Keratinocyte (primary cell): ENCODE data around the gene GPATCH1. TPM values are rescaled to one million over a fixed set of nuclear protein-coding genes. Genes with fewer than 3 reads are reported as not detected.

Experiments used
- DNase-seq: peaks from one replicate; pipeline ENCODE4 v3.0.0-alpha.2; 2011; ENCODE audit warnings: low read depth, missing footprints, low spot score
- FAIRE-seq: peaks from 2 replicates; lab custom pipeline; 2011; peaks lifted over from hg19 to GRCh38; lab: Jason Lieb, UNC
- H2AFZ ChIP-seq: 2 replicates; pipeline ENCODE4 v1.6.0; 2012; ENCODE audit warnings: low read length, control low read depth, inconsistent platforms; ENCODE audit not compliant: control insufficient read depth
- H3K27ac ChIP-seq: 2 replicates; pipeline ENCODE4 v1.5.1; 2011; ENCODE audit warnings: low read length; ENCODE audit not compliant: control insufficient read depth, insufficient read depth
- H3K27me3 ChIP-seq: 3 replicates; pipeline ENCODE4 v1.6.0; 2011; ENCODE audit warnings: low read length; ENCODE audit not compliant: control insufficient read depth, insufficient read depth; ENCODE audit errors: extremely low read depth
- H3K36me3 ChIP-seq, 2 experiments: 2 replicates in 1 of 2; 3 replicates in 1 of 2; pipeline ENCODE4 v1.5.1; 2011; ENCODE audit warnings: low read length in 2 of 2, mild to moderate bottlenecking in 1 of 2; ENCODE audit not compliant: control insufficient read depth in 2 of 2, insufficient read depth in 2 of 2; ENCODE audit errors: extremely low read depth in 1 of 2
- H3K4me1 ChIP-seq: 3 replicates; pipeline ENCODE4 v1.5.1; 2011; ENCODE audit warnings: low read length; ENCODE audit not compliant: control insufficient read depth, insufficient read depth; ENCODE audit errors: extremely low read depth
- H3K4me2 ChIP-seq: 3 replicates; pipeline ENCODE4 v1.6.0; 2011; ENCODE audit warnings: low read depth, low read length; ENCODE audit not compliant: control insufficient read depth, insufficient read depth; ENCODE audit errors: extremely low read depth
- H3K4me3 ChIP-seq, 3 experiments: fragments of 200-600 bp in 1 of 3; sonication (generic) in 1 of 3; 2 replicates in 2 of 3; 3 replicates in 1 of 3; pipeline ENCODE4 v1.5.1; 2011 to 2016; ENCODE audit warnings: low read length in 3 of 3, mild to moderate bottlenecking in 3 of 3, control low read depth in 2 of 3, inconsistent platforms in 1 of 3, low read depth in 1 of 3, mixed read lengths in 1 of 3, mixed run types in 1 of 3, moderate library complexity in 1 of 3; ENCODE audit not compliant: control insufficient read depth in 2 of 3, insufficient read depth in 2 of 3; ENCODE audit errors: extremely low read depth in 1 of 3
- H3K79me2 ChIP-seq: 2 replicates; pipeline ENCODE4 v1.6.0; 2012; ENCODE audit warnings: low read length; ENCODE audit not compliant: control insufficient read depth, insufficient read depth
- H3K9ac ChIP-seq: 3 replicates; pipeline ENCODE4 v1.6.0; 2011; ENCODE audit warnings: low read length; ENCODE audit not compliant: control insufficient read depth, insufficient read depth; ENCODE audit errors: extremely low read depth
- H3K9me1 ChIP-seq: 3 replicates; pipeline ENCODE4 v1.6.0; 2011; ENCODE audit warnings: low read length; ENCODE audit not compliant: control insufficient read depth, insufficient read depth; ENCODE audit errors: extremely low read depth
- H3K9me3 ChIP-seq: 2 replicates; pipeline ENCODE4 v1.5.1; 2012; ENCODE audit warnings: low read depth, low read length; ENCODE audit not compliant: control insufficient read depth
- H4K20me1 ChIP-seq: 3 replicates; pipeline ENCODE4 v1.6.0; 2011; ENCODE audit warnings: low read length; ENCODE audit not compliant: control insufficient read depth, insufficient read depth; ENCODE audit errors: extremely low read depth
- EZH2 ChIP-seq: IDR thresholded peaks from one replicate; pipeline ENCODE4 v1.6.1; 2012; ENCODE audit warnings: inconsistent platforms, mild to moderate bottlenecking, low read length, moderate library complexity
- dilution Hi-C: fragments of 300-500 bp; cut with MboI; formaldehyde crosslinking; loops from one replicate; pipeline ENCODE4 v1.7.0; 2020; ENCODE audit warnings: low sequenced_read_pairs; ENCODE audit not compliant: extremely low pct_ligation_motif_present
- polyA plus RNA-seq, 5 experiments: library from polyadenylated mRNA; depleted of rRNA in 3 of 5; stranded (reverse) in 3 of 5; stranded (forward) in 1 of 5; unstranded in 1 of 5; fragments of >200 nt; gene quantifications; 1 replicate in 1 of 5; 2 replicates in 3 of 5; 3 replicates in 1 of 5; pipeline versions ENCODE4 v1.2.1 to v1.2.3, GENCODE V29; 2011 to 2012; ENCODE audit warnings: missing spikeins in 2 of 5, low read depth in 1 of 5, low replicate concordance in 1 of 5
- TF ChIP-seq, protein P1 (sequence below), 3 experiments: IDR thresholded peaks in 1 of 3; conservative IDR thresholded peaks in 1 of 3; optimal IDR thresholded peaks in 1 of 3; 2 replicates in 2 of 3; 3 replicates in 1 of 3; pipeline versions ENCODE3 to v1.5.1; 2011; ENCODE audit warnings: low read length in 3 of 3, mild to moderate bottlenecking in 3 of 3, moderate library complexity in 2 of 3, control low read depth in 1 of 3, inconsistent platforms in 1 of 3; ENCODE audit not compliant: insufficient read depth in 2 of 3; ENCODE audit errors: extremely low read depth in 1 of 3

The GPATCH1 gene
- polyA plus RNA-seq, 1 donor (not counting 4 experiments of a cell fraction or from before 2014, with no cell fraction given), result 5.8 TPM

- Histone ChIP-seq H3K4me3 (no peak overlapping the region), H3K79me2 (no peaks in the 10 kb centered on the region), H3K36me3 (no peaks in the 10 kb centered on the region), H3K27ac (no peak overlapping the region), H3K4me2 (no peak overlapping the region), H3K9me3 (no peaks in the 10 kb centered on the region), H3K9ac (no peak overlapping the region), H4K20me1 (no peaks in the 10 kb centered on the region), H3K9me1 (no peaks in the 10 kb centered on the region), H2AFZ (no peak overlapping the region), H3K27me3 (no peaks in the 10 kb centered on the region), H3K4me1 (peaks cover 3% of the 10 kb centered on the region)
- TF ChIP-seq EZH2, result no peak
- TF ChIP-seq, protein P1, sequence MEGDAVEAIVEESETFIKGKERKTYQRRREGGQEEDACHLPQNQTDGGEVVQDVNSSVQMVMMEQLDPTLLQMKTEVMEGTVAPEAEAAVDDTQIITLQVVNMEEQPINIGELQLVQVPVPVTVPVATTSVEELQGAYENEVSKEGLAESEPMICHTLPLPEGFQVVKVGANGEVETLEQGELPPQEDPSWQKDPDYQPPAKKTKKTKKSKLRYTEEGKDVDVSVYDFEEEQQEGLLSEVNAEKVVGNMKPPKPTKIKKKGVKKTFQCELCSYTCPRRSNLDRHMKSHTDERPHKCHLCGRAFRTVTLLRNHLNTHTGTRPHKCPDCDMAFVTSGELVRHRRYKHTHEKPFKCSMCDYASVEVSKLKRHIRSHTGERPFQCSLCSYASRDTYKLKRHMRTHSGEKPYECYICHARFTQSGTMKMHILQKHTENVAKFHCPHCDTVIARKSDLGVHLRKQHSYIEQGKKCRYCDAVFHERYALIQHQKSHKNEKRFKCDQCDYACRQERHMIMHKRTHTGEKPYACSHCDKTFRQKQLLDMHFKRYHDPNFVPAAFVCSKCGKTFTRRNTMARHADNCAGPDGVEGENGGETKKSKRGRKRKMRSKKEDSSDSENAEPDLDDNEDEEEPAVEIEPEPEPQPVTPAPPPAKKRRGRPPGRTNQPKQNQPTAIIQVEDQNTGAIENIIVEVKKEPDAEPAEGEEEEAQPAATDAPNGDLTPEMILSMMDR (optimal IDR thresholded peaks at IDR 0.05 in 1 of 3, IDR thresholded peaks at IDR 0.05 in 1 of 3, conservative IDR thresholded peaks at IDR 0.05 in 1 of 3; ENCODE audit: extremely low read depth in 1 of 3, insufficient read depth in 2 of 3, low read length in 3 of 3), result no peak
- DNase-seq, result no peak
- FAIRE-seq, result no peak
- dilution Hi-C loops, result no loop called here
Observed at GRCh38 chr19:33168528-33168927, 87.5 kb downstream of the GPATCH1 start.

DNA sequence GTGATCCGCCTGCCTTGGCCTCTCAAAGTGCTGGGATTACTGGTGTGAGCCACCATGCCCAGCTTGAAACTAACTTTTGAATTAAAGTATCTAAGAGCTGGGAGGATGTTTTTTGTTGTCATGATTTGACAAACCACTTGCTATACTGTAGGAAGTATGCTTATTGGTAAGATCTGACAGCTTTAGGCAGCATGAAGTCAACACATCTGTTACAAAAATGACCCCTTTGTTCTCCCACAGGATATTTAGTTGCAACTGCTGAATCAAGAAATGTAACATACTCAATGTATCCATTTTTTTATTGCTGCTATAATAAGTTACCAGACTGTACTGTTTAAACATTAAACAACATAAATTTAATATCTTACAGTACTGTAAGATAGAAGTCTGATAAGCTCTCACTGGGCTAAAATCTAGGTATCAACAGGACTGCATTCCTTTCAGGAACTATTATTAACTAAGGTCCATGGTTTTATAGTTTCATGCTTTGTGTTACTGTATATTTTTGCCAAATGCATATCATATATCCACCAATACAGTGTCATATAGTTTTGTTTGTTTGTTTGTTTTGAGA is 90.3 kb downstream of the GPATCH1 start:
- H3K9me1 ChIP-seq, result no peaks in the 10 kb centered on the region
- no peak overlapping the region for H3K4me2 ChIP-seq
- no peaks in the 10 kb centered on the region for H3K9me3 ChIP-seq
- H3K4me3 ChIP-seq, result no peak overlapping the region
- no peaks in the 10 kb centered on the region for H3K27me3 ChIP-seq
- no peaks in the 10 kb centered on the region for H4K20me1 ChIP-seq
- H2AFZ ChIP-seq, result no peak overlapping the region
- H3K27ac ChIP-seq, result no peak overlapping the region
- dilution Hi-C loops, result no loop called here
- FAIRE-seq (no peak), DNase-seq (no peak)
- H3K36me3 ChIP-seq, result no peaks in the 10 kb centered on the region
- TF ChIP-seq EZH2, result no peak
- TF ChIP-seq, protein P1 (optimal IDR thresholded peaks at IDR 0.05 in 1 of 3, IDR thresholded peaks at IDR 0.05 in 1 of 3, conservative IDR thresholded peaks at IDR 0.05 in 1 of 3; ENCODE audit: extremely low read depth in 1 of 3, insufficient read depth in 2 of 3, low read length in 3 of 3), result no peak
- H3K4me1 ChIP-seq, result peaks cover 7% of the 10 kb centered on the region
- H3K79me2 ChIP-seq, result peaks cover 4% of the 10 kb centered on the region
- H3K9ac ChIP-seq, result no peak overlapping the region
